H9 (cell line): ENCODE measurements around the gene P4HA2. TPM values are rescaled to one million over a fixed set of nuclear protein-coding genes. Genes with fewer than 3 reads are reported as not detected.

Source experiments
- DNase-seq: peaks from one replicate; pipeline ENCODE4 v3.0.0-alpha.2; 2017
- H2AFZ ChIP-seq: one replicate; pipeline ENCODE4 v1.6.1; 2013; ENCODE audit warnings: mild to moderate bottlenecking, low read length, control low read depth, moderate library complexity
- H2AK5ac ChIP-seq: 2 replicates; pipeline ENCODE4 v1.6.1; 2013; ENCODE audit warnings: low read length, control low read depth, mixed read lengths; ENCODE audit not compliant: insufficient read length
- H2BK120ac ChIP-seq: one replicate; pipeline ENCODE4 v1.6.1; 2013; ENCODE audit warnings: low read depth, mild to moderate bottlenecking, low read length, control low read depth, inconsistent platforms; ENCODE audit not compliant: poor library complexity, severe bottlenecking
- H2BK12ac ChIP-seq: 2 replicates; pipeline ENCODE4 v1.6.1; 2013; ENCODE audit warnings: low read length, control low read depth, mixed read lengths, low read depth; ENCODE audit not compliant: insufficient read length
- H2BK15ac ChIP-seq: 2 replicates; pipeline ENCODE4 v1.6.1; 2013; ENCODE audit warnings: low read depth, low read length, control low read depth
- H2BK20ac ChIP-seq: one replicate; pipeline ENCODE4 v1.6.1; 2013; ENCODE audit warnings: low read depth, mild to moderate bottlenecking, low read length, control low read depth, inconsistent platforms; ENCODE audit not compliant: poor library complexity, severe bottlenecking
- H2BK5ac ChIP-seq: 2 replicates; pipeline ENCODE4 v1.6.1; 2013; ENCODE audit warnings: low read length, control low read depth, mixed read lengths; ENCODE audit not compliant: insufficient read length
- H3K14ac ChIP-seq: 2 replicates; pipeline ENCODE4 v1.6.1; 2013; ENCODE audit warnings: low read length, control low read depth; ENCODE audit not compliant: insufficient read depth
- H3K18ac ChIP-seq: 2 replicates; pipeline ENCODE4 v1.6.1; 2013; ENCODE audit warnings: low read depth, mild to moderate bottlenecking, mixed read lengths, low read length, control low read depth; ENCODE audit not compliant: insufficient read length
- H3K23ac ChIP-seq: 2 replicates; pipeline ENCODE4 v1.6.1; 2013; ENCODE audit warnings: low read length, control low read depth, mixed read lengths, low read depth; ENCODE audit not compliant: insufficient read length
- H3K23me2 ChIP-seq: 2 replicates; pipeline ENCODE4 v1.6.1; 2013; ENCODE audit warnings: low read depth, mild to moderate bottlenecking, mixed read lengths, low read length, control low read depth; ENCODE audit not compliant: insufficient read length, poor library complexity, severe bottlenecking
- H3K27ac ChIP-seq: 2 replicates; pipeline ENCODE4 v1.5.1; 2013; ENCODE audit warnings: low read length, control low read depth, mixed read lengths, low read depth; ENCODE audit not compliant: insufficient read length
- H3K27me3 ChIP-seq: 2 replicates; pipeline ENCODE4 v1.6.1; 2013; ENCODE audit warnings: low read length, control low read depth, inconsistent platforms; ENCODE audit not compliant: insufficient read depth
- H3K4ac ChIP-seq: 2 replicates; pipeline ENCODE4 v1.6.1; 2013; ENCODE audit warnings: low read depth, mild to moderate bottlenecking, control low read depth, inconsistent platforms, low read length, moderate library complexity
- H3K4me1 ChIP-seq: 2 replicates; pipeline ENCODE4 v1.6.1; 2013; ENCODE audit warnings: low read length, control low read depth, inconsistent platforms; ENCODE audit not compliant: insufficient read depth
- H3K4me2 ChIP-seq: 2 replicates; pipeline ENCODE4 v1.6.1; 2013; ENCODE audit warnings: low read length, control low read depth, mixed read lengths; ENCODE audit not compliant: insufficient read length, insufficient read depth
- H3K56ac ChIP-seq: 2 replicates; pipeline ENCODE4 v1.6.1; 2013; ENCODE audit warnings: low read depth, mild to moderate bottlenecking, mixed read lengths, low read length, control low read depth; ENCODE audit not compliant: insufficient read length
- H3K79me1 ChIP-seq: 2 replicates; pipeline ENCODE4 v1.6.1; 2013; ENCODE audit warnings: low read depth, mild to moderate bottlenecking, moderate library complexity, low read length, control low read depth, inconsistent platforms; ENCODE audit not compliant: insufficient read depth, poor library complexity, severe bottlenecking
- H3K79me2 ChIP-seq: 2 replicates; pipeline ENCODE4 v1.6.1; 2013; ENCODE audit warnings: low read length, control low read depth, inconsistent platforms; ENCODE audit not compliant: insufficient read depth
- H3K9ac ChIP-seq: 2 replicates; pipeline ENCODE4 v1.6.1; 2013; ENCODE audit warnings: low read length, control low read depth, mixed read lengths; ENCODE audit not compliant: insufficient read length; ENCODE audit errors: extremely low read depth
- H3K9me3 ChIP-seq: one replicate; pipeline ENCODE4 v1.6.1; 2013; ENCODE audit warnings: low read depth, low read length, inconsistent platforms; ENCODE audit not compliant: control insufficient read depth
- H3T11ph ChIP-seq: one replicate; pipeline ENCODE4 v1.6.1; 2013; ENCODE audit warnings: mild to moderate bottlenecking, low read length, control low read depth, inconsistent platforms
- H4K20me1 ChIP-seq: one replicate; pipeline ENCODE4 v1.6.1; 2013; ENCODE audit not compliant: control insufficient read depth, insufficient read length, insufficient read depth
- H4K5ac ChIP-seq: 2 replicates; pipeline ENCODE4 v1.6.1; 2013; ENCODE audit warnings: low read depth, mild to moderate bottlenecking, mixed read lengths, low read length, control low read depth; ENCODE audit not compliant: insufficient read length
- H4K8ac ChIP-seq: replicated peaks from 2 replicates; pipeline ENCODE4 v1.6.1; 2013; ENCODE audit warnings: low read length, control low read depth, mixed read lengths, low read depth; ENCODE audit not compliant: insufficient read length
- H4K91ac ChIP-seq: 2 replicates; pipeline ENCODE4 v1.6.1; 2013; ENCODE audit warnings: low read depth, mild to moderate bottlenecking, moderate library complexity, mixed read lengths, low read length, control low read depth; ENCODE audit not compliant: insufficient read length
- H3K27ac Mint-ChIP-seq, 3 experiments: 2 replicates in 2 of 3; 3 replicates in 1 of 3; pipeline ENCODE4 v1.8.0; 2020 to 2021; ENCODE audit warnings: mixed read lengths in 3 of 3, mild to moderate bottlenecking in 1 of 3, moderate library complexity in 1 of 3
- H3K27me3 Mint-ChIP-seq: 2 replicates; pipeline ENCODE4 v1.8.0; 2021; ENCODE audit warnings: low read depth, mild to moderate bottlenecking, moderate library complexity, mixed read lengths
- H3K36me3 Mint-ChIP-seq, 3 experiments: 2 replicates in 2 of 3; 3 replicates in 1 of 3; pipeline ENCODE4 v1.8.0; 2020 to 2021; ENCODE audit warnings: low read depth in 3 of 3, mixed read lengths in 3 of 3; ENCODE audit not compliant: insufficient read depth in 1 of 3
- H3K4me1 Mint-ChIP-seq, 2 experiments: 2 replicates each; pipeline ENCODE4 v1.8.0; 2020; ENCODE audit warnings: mixed read lengths in 2 of 2
- H3K4me3 Mint-ChIP-seq, 2 experiments: 2 replicates in 1 of 2; 3 replicates in 1 of 2; pipeline ENCODE4 v1.8.0; 2020 to 2021; ENCODE audit warnings: mild to moderate bottlenecking in 2 of 2, mixed read lengths in 2 of 2, moderate library complexity in 1 of 2
- H3K9me3 Mint-ChIP-seq, 2 experiments: 2 replicates in 1 of 2; 3 replicates in 1 of 2; pipeline ENCODE4 v1.8.0; 2020; ENCODE audit warnings: mild to moderate bottlenecking in 2 of 2, mixed read lengths in 2 of 2, moderate library complexity in 1 of 2
- total RNA-seq: library from RNA; stranded (reverse); gene quantifications from 2 replicates; pipeline ENCODE4 v1.2.1, GENCODE V29; 2021
- TF ChIP-seq, protein P1 (sequence below): fragments of 200-600 bp; sonication (generic); conservative IDR thresholded peaks from 3 replicates; pipeline ENCODE4 v1.8.0; 2021; ENCODE audit warnings: antibody characterized with exemption, mild to moderate bottlenecking

P4HA2 gene
- total RNA-seq, 1 experiment from 2014 or later, result 15.3 TPM

DNA sequence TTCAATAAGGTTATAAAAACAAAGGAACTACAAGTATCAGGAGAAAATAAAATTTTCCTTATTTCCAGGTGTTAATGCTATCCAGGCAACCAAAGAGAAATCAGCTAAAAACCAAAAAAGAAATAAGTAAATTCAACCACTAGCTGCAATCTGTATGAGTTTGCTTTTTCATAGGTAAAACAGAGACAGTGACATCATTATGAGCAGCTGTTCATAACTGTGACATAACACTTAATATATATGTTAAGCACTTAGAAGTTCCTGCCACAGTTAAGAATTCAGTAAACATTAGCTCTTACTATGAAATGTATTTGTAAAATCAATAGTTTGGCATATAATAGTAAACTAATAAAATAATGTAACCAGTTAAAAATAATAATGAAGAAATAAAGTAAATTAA, 20.9 kb downstream of the P4HA2 start:
- H3K36me3 Mint-ChIP-seq, result peaks cover 7 to 19% (median 18%) of the 10 kb centered on the region in 3 experiments
- no peak overlapping the region for H4K8ac ChIP-seq
- no peak overlapping the region for H3K27ac ChIP-seq

More for the DNA sequence above, 20.9 kb downstream of the P4HA2 start:
- H2BK5ac ChIP-seq, result no peak overlapping the region
- no peak overlapping the region for H2BK12ac ChIP-seq
- H3K4ac ChIP-seq, result no peak overlapping the region
- H3K4me2 ChIP-seq, result no peak overlapping the region
- no peak overlapping the region for H2AFZ ChIP-seq
- Mint-ChIP-seq H3K4me1 (peaks cover 9% of the 10 kb centered on the region in 2 experiments; a peak in 3 of 4 replicates), H3K27ac (no peak overlapping the region), H3K4me3 (no peak overlapping the region), H3K9me3 (peaks cover 2 to 5% of the 10 kb centered on the region in 2 experiments; a peak in 3 of 5 replicates), H3K27me3 (no peaks in the 10 kb centered on the region)
- no peaks in the 10 kb centered on the region for H3K79me1 ChIP-seq
- no peaks in the 10 kb centered on the region for H3K27me3 ChIP-seq
- no peak overlapping the region for H3K9ac ChIP-seq
- no peak overlapping the region for H2BK20ac ChIP-seq
- no peaks in the 10 kb centered on the region for H3K4me1 ChIP-seq
- no peaks in the 10 kb centered on the region for H3K79me2 ChIP-seq
- no peak overlapping the region for H3T11ph ChIP-seq
- H3K56ac ChIP-seq, result no peak overlapping the region
- H2AK5ac ChIP-seq, result no peak overlapping the region
- no peak overlapping the region for H2BK15ac ChIP-seq
- H3K9me3 ChIP-seq, result no peaks in the 10 kb centered on the region
- TF ChIP-seq, protein P1, sequence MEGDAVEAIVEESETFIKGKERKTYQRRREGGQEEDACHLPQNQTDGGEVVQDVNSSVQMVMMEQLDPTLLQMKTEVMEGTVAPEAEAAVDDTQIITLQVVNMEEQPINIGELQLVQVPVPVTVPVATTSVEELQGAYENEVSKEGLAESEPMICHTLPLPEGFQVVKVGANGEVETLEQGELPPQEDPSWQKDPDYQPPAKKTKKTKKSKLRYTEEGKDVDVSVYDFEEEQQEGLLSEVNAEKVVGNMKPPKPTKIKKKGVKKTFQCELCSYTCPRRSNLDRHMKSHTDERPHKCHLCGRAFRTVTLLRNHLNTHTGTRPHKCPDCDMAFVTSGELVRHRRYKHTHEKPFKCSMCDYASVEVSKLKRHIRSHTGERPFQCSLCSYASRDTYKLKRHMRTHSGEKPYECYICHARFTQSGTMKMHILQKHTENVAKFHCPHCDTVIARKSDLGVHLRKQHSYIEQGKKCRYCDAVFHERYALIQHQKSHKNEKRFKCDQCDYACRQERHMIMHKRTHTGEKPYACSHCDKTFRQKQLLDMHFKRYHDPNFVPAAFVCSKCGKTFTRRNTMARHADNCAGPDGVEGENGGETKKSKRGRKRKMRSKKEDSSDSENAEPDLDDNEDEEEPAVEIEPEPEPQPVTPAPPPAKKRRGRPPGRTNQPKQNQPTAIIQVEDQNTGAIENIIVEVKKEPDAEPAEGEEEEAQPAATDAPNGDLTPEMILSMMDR, result no peak
- no peak overlapping the region for H3K18ac ChIP-seq
- no peak overlapping the region for H3K14ac ChIP-seq
- DNase-seq, result no peak
- H2BK120ac ChIP-seq, result no peak overlapping the region
- no peak overlapping the region for H3K23ac ChIP-seq
- H4K20me1 ChIP-seq, result no peaks in the 10 kb centered on the region
- no peaks in the 10 kb centered on the region for H3K23me2 ChIP-seq
- H4K5ac ChIP-seq, result no peak overlapping the region
- no peak overlapping the region for H4K91ac ChIP-seq
